Stimulated activated naive CD8-positive, alpha-beta T cell treated with anti-CD3 and anti-CD28 coated beads, Interleukin-15, amount 100 ng/mL, for 72 hours (primary cell): ENCODE data around the gene TNFRSF6B.

Experiments
- ATAC-seq: fragments of 150-1000 bp; cut with Tn5 transposase; 2 replicates; pipeline ENCODE4 v1.10.0; 2021; ENCODE audit warnings: mild to moderate bottlenecking, moderate library complexity
- DNase-seq, 2 donors: peaks; one replicate each; pipeline ENCODE4 v3.0.0; 2021 to 2022
- H3K27ac Mint-ChIP-seq, 2 donors: one replicate each; pipeline ENCODE4 v1.8.0; 2022; ENCODE audit warnings: mild to moderate bottlenecking in 2 of 2, mixed read lengths in 2 of 2, moderate library complexity in 2 of 2
- H3K27me3 Mint-ChIP-seq: one replicate; pipeline ENCODE4 v1.8.0; 2022; ENCODE audit warnings: mixed read lengths
- H3K4me1 Mint-ChIP-seq: one replicate; pipeline ENCODE4 v1.8.0; 2022; ENCODE audit warnings: mild to moderate bottlenecking, mixed read lengths
- H3K4me3 Mint-ChIP-seq, 2 donors: one replicate each; pipeline ENCODE4 v1.8.0; 2022; ENCODE audit warnings: mild to moderate bottlenecking in 2 of 2, mixed read lengths in 2 of 2, moderate library complexity in 1 of 2
- H3K9me3 Mint-ChIP-seq, 2 donors: one replicate each; pipeline ENCODE4 v1.8.0; 2022; ENCODE audit warnings: mixed read lengths in 2 of 2

Gene TNFRSF6B

DNA sequence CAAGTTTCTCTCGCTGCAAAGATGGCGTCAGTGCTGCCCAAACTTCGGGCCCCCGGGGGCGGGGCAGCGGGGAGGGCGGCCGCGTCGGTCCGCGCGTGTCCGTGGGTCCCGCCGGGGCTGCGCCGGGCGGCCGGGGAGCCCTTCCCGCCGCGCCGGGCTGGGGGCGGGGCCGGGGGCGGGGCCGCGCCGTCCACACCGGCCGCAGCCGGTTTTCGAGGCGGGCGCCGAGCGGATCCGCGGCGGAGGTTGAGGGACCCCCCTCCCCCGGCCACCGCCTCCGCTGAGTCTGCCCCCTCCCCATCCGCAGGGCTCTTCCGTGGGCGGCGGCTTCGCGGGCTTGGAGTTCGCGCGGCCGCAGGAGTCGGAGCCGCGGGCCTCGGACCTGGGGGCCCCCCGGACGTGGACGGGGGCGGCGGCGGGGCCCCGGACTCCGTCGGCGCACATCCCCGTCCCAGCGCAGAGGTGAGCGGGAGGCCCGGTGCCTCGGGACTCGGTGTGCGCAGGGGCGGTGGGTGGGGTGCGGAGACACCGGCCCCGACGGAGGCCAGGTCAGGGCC lies 43.7 kb downstream of the TNFRSF6B start:
- no peak overlapping the region for H3K27ac Mint-ChIP-seq
- H3K9me3 Mint-ChIP-seq = no peaks in the 10 kb centered on the region
- H3K4me3 Mint-ChIP-seq = peak overlapping the region; percentile 39 to 59
- H3K4me1 Mint-ChIP-seq = peaks cover 29% of the 10 kb centered on the region
- peak; percentile 5 for ATAC-seq
- H3K27me3 Mint-ChIP-seq = no peaks in the 10 kb centered on the region
- DNase-seq = peak; percentile 27 to 48

DNA sequence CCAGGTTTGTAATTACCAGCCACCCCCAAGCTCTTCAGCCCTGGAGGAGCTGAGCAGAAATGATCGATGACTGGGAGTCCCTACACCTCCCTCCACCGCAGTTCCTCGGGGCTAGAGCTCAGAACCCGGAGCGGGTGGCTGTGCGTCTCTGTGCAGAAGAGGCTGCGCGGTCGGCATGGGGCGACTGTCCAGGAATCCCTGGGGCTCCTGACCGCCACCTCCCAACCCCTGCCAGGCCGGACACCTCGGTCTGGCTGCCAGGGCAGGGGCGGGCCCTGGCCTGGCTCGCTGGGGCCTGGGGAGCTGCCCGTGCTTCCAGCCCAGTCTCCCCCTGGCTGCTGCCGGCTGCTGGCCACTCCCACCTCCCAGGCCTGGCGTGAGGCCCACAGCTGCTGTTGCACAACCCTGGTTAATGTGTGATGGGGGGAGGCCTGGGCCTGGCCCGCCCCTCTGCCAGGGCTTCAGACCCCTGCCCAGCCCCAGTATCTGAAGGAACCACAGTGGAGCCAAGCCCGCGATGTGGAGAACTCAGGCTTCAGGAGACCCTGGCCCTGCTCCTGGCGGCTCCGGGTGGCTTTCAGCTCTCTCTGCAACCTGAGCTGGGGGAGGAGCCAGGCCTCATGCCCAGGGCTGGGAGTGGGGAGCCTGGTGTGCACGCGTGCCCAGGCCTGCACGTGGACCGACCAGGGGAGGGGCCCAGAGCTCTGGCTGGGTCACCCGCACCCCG lies 44.3 kb downstream of the TNFRSF6B start:
- Mint-ChIP-seq H3K4me3 (peak overlapping the region; percentile 39 to 71), H3K27ac (no peak overlapping the region), H3K4me1 (peaks cover 23% of the 10 kb centered on the region), H3K9me3 (no peaks in the 10 kb centered on the region), H3K27me3 (no peaks in the 10 kb centered on the region)
- ATAC-seq = peak; percentile 3
- peak; percentile 44 to 47 for DNase-seq

- Mint-ChIP-seq H3K9me3 (no peaks in the 10 kb centered on the region), H3K4me1 (peaks cover 17% of the 10 kb centered on the region), H3K27ac (peak overlapping the region in 1 of 2 donors; percentile 63), H3K4me3 (peak overlapping the region in 1 of 2 donors; percentile 71), H3K27me3 (no peaks in the 10 kb centered on the region)
- no peak for DNase-seq
- ATAC-seq = no peak
Measured at GRCh38 chr20:63741354-63741675, 44.9 kb downstream of the TNFRSF6B start.

GRCh38 chr20:63741676-63742380 lies 45.4 kb downstream of the TNFRSF6B start:
- no peaks in the 10 kb centered on the region for H3K27me3 Mint-ChIP-seq
- peak overlapping the region in 1 of 2 donors; percentile 71 for H3K4me3 Mint-ChIP-seq
- ATAC-seq = no peak
- H3K4me1 Mint-ChIP-seq = peaks cover 12% of the 10 kb centered on the region
- H3K9me3 Mint-ChIP-seq = no peaks in the 10 kb centered on the region
- peak overlapping the region in 1 of 2 donors; percentile 63 for H3K27ac Mint-ChIP-seq
- DNase-seq = no peak

- H3K4me1 Mint-ChIP-seq = peaks cover 6% of the 10 kb centered on the region
- H3K9me3 Mint-ChIP-seq = no peaks in the 10 kb centered on the region
- no peak overlapping the region for H3K27ac Mint-ChIP-seq
- H3K4me3 Mint-ChIP-seq = no peak overlapping the region
- no peaks in the 10 kb centered on the region for H3K27me3 Mint-ChIP-seq
- ATAC-seq (no peak), DNase-seq (no peak)
Measured at GRCh38 chr20:63742381-63743024, 46.1 kb downstream of the TNFRSF6B start.

DNA sequence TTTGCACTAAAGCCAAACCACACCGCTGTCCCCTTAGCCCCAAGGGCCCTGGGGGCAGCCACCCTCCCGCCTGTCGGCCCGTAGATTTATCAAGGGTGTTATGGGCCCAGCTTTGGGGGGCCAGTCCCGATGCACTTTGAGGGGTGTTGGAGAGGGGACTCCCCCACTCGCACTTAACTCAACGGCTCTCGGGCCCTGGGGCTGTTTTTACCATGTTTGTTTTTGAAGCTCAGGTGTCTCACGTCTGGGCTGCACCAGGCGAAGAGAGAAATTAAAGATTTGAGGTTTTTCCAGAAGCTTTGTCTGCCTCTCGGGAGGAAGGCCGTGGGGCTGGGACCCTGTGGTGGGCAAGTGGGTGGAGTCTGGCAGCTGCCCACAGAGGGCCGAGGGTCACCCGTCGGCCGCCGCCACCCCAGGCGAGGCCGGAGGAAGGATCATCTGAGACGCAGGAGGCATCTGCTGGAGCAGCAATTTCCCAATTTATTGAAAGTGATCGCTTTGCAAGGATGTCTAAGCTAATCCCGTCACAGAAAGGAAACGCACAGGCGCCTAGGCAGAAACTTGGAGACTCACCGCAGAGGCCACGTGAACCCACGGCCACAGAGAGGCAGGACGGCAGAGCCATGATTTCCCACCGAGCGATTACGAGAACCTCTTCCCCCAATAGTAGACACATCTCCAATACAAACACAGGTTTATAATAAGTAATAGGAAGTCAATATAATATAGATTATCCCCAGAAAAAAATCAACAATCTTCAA lies 46.9 kb downstream of the TNFRSF6B start:
- DNase-seq (no peak), ATAC-seq (no peak)
- Mint-ChIP-seq H3K4me1 (peaks cover 4% of the 10 kb centered on the region), H3K27me3 (no peaks in the 10 kb centered on the region), H3K9me3 (no peaks in the 10 kb centered on the region), H3K27ac (no peak overlapping the region), H3K4me3 (no peak overlapping the region)

DNA sequence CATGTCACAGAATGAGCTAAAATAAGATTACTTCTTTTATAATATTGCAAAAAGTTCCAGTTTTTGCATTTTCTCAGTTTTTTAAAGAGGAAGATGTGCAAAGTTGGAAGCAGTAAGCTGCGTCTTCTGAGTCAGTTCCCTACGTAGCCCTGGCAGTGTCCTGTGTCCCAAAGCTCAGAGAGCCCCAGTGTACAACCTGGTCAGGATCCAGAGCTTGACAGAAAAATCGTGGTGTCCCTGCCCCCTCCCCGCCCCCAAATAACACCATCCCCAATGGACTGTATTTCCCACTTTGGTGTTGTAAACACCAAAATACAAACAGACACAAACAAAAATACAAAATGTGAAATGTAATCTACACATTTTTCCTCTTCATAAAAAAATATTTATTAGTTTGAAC lies 47.7 kb downstream of the TNFRSF6B start:
- H3K4me3 Mint-ChIP-seq = no peak overlapping the region
- no peak for DNase-seq
- H3K27ac Mint-ChIP-seq = no peak overlapping the region
- peaks cover 6% of the 10 kb centered on the region for H3K4me1 Mint-ChIP-seq
- ATAC-seq = no peak
- H3K9me3 Mint-ChIP-seq = no peaks in the 10 kb centered on the region
- H3K27me3 Mint-ChIP-seq = no peaks in the 10 kb centered on the region

DNA sequence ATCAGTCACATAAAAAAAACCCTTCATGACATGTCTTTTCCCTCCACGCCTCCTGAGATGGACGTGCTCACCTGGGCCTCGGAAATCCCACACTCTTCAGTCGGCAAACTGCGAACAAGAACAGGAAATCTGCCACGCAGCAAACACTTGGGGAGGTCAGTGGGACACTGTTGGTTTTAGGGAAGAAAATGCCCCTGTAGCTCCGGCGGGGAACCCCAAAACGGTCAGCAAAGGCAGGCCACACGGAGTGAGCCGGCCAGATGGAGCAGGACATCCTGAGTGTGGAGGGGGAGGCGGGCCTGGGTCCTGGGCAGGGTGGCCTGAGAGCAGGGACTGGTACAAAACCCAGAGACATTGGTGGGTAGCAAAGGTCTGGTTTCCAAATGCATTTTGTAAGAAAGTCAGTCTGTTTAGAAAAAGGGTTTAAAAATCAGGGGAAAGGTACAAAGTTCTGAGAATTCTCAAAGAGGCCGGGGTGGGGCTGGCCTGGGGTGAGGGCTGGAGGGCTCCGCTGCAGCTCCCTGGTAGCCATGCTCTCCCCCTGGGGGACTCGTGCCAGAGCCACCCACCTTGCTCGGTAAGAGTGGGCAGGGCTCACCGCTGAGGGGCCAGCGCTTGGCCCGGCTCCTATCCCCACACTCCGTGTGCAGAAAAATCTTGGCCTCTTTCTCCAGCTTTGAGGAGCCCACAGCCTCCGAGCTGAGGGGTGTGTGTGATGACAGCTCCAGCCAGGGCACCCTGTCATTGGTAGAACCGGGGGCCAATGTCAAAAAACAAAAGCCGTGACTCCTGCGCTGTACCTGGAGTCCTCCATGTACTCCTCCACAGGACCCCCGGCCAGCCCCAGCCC lies 48.3 kb downstream of the TNFRSF6B start:
- DNase-seq (no peak), ATAC-seq (no peak)
- Mint-ChIP-seq H3K4me3 (no peak overlapping the region), H3K4me1 (peaks cover 11% of the 10 kb centered on the region), H3K9me3 (no peaks in the 10 kb centered on the region), H3K27me3 (no peaks in the 10 kb centered on the region), H3K27ac (no peak overlapping the region)

GRCh38 chr20:63745424-63745805 lies 49.0 kb downstream of the TNFRSF6B start:
- no peak for ATAC-seq
- H3K4me3 Mint-ChIP-seq = no peak overlapping the region
- no peak for DNase-seq

DNA sequence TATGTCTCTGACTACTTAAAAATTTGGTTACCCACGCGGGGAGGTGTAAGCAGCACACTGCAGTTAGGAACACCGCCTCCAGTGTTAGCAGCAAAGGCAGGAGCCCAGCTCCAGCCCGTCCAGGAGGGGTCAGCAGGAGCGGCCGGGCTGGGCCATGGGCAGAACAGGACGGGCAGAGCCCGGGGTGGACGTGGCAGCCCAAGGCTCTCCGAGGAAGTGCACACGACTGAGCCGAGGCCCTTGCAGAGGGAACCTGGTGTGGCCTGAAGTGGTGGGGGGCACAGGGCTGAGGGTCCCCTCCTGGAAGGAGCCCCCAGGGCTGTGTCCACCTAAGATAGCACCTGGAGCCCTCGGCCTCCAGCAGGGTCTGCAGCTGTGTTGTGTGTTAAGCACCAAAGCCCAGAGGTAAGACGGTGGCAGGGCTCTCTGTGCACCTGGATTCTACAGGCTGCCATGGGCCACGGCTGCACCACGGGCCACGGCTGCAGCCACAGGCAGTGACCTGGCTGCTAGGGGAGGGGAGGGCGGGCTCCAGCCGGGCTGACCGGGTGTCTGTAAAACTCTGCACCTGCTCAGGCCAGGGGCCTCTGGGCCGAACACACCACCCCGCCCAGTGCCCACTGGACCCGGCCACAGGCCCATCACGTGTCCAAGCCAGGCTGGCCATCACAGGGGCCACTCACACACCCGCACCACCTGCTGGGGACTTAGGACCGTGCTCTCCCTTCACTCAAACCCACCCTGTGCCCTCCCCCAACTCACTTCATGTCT lies 49.7 kb downstream of the TNFRSF6B start:
- DNase-seq (no peak), ATAC-seq (no peak)
- no peaks in the 10 kb centered on the region for H3K27me3 Mint-ChIP-seq
- H3K27ac Mint-ChIP-seq = peak overlapping the region in 1 of 2 donors; percentile 44
- no peak overlapping the region for H3K4me3 Mint-ChIP-seq
- H3K4me1 Mint-ChIP-seq = peaks cover 25% of the 10 kb centered on the region
- no peaks in the 10 kb centered on the region for H3K9me3 Mint-ChIP-seq

More at GRCh38 chr20:63745424-63745805, 49.0 kb downstream of the TNFRSF6B start:
- H3K9me3 Mint-ChIP-seq = no peaks in the 10 kb centered on the region
- H3K27me3 Mint-ChIP-seq = no peaks in the 10 kb centered on the region
- H3K27ac Mint-ChIP-seq = no peak overlapping the region
- H3K4me1 Mint-ChIP-seq = peaks cover 17% of the 10 kb centered on the region

GRCh38 chr20:63746751-63747315 lies 50.4 kb downstream of the TNFRSF6B start:
- Mint-ChIP-seq H3K27ac (no peak overlapping the region), H3K4me1 (peaks cover 32% of the 10 kb centered on the region), H3K9me3 (no peaks in the 10 kb centered on the region), H3K4me3 (no peak overlapping the region), H3K27me3 (no peaks in the 10 kb centered on the region)
- ATAC-seq (no peak), DNase-seq (no peak)

DNA sequence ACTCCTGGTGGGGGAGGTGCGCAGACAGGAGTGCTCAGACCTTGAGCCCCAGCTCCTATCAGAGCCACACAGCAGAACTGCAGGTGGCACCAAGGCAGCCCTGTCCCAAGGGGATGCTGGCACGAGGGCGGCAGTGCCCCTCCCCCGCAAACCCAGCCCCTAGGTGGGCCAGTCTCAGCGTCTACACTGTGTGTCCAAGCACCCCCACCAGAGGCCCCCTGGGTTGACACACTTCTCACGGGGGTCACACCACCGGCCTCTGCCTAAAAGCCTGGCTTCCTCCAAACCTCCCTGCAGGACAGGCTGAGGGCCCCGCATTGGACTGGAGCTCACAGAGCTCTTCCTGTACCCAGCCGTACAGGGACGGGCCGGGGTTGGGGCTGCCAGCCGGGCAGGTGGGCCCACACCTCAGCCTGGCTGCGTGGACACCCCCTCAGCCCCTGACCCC lies 51.2 kb downstream of the TNFRSF6B start:
- Mint-ChIP-seq H3K27ac (no peak overlapping the region), H3K4me3 (no peak overlapping the region), H3K9me3 (no peaks in the 10 kb centered on the region), H3K4me1 (peaks cover 36% of the 10 kb centered on the region), H3K27me3 (no peaks in the 10 kb centered on the region)
- no peak for DNase-seq
- ATAC-seq = peak; percentile 8
